ENCODE data around the gene CDC7.

- TF ChIP-seq ZNF274 (IDR thresholded peaks at IDR 0.05; ENCODE audit: low read depth, low read length) (no peak), YY1 (IDR thresholded peaks at IDR 0.05; ENCODE audit: insufficient read depth, insufficient read length) (no peak)
Measured at GRCh38 chr1:91498498-91499245, 2.0 kb upstream of the CDC7 start.

All from NT2/D1 (cell line).